HG03442 (cell line): Measurements from ENCODE around the gene ZSWIM3.
A peak's percentile ranks its signal among the peaks of the same experiment; 100 is the strongest.
"Not testable (repeated sequence)": the region's sequence is repeated elsewhere in the genome, so short reads cannot be mapped to it uniquely, and the experiment has no call there.

Experiments
- ATAC-seq: cut with Tn5 transposase; IDR thresholded peaks from one replicate; pipeline ENCODE4 v1.9.1; 2021; ENCODE audit warnings: mild to moderate bottlenecking, moderate library complexity; ENCODE audit not compliant: unreplicated experiment

The ZSWIM3 gene

GRCh38 chr20:45857114-45857881 lies at the start of gene ZSWIM3, which contains the start of gene ACOT8:
ZSWIM3 (plus strand) TSS chr20:45857614; CDS start chr20:45857826, 212 bp downstream.
ACOT8 (minus strand) TSS chr20:45857392; CDS start chr20:45857315, 77 bp downstream.
- ATAC-seq = peak; percentile 96

- ATAC-seq = no peak
These were observed 47.0 kb upstream of the ZSWIM3 start for GRCh38 chr20:45810191-45810970.

- ATAC-seq = peak; percentile 98
These were observed 45.0 kb upstream of the ZSWIM3 start, which contains the start of gene UBE2C for GRCh38 chr20:45812157-45813005. UBE2C (plus strand) TSS chr20:45812644; CDS start chr20:45812696, 52 bp downstream.

DNA sequence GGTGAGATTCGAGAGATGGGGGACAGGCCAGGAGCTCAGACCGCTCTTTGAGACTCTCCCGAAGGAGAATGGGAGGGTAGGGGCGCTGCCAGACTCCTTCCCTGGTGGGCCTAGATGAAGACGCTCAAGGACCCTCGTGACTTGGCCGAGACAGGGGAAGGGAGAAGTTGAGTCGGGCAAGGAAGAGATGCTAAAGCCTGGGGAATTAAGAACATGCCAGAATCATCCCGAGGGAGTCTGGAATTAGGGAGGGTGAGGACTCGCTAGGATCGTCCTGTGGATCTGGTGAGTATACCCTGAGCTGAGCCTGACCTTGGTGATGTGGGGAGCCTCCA lies 44.4 kb upstream of the ZSWIM3 start:
- ATAC-seq = no peak

- ATAC-seq = no peak
These were observed 43.9 kb upstream of the ZSWIM3 start for GRCh38 chr20:45813489-45813888.

DNA sequence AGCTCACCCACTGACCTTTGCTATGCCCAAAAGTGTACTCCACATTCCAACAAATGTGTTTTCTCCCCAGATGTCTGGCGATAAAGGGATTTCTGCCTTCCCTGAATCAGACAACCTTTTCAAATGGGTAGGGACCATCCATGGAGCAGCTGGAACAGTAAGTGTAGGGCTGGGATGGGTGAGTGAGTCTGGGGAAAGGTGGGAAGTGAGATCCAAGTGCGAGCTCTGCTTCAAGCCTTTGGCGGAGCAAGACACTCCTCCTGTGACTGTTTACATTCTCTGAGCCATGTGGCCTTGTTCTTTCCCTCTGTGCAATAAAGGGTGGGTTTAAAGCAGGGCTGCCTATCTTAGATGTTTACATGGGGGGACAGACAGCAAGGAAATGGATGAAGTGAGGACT lies 43.1 kb upstream of the ZSWIM3 start:
- no peak for ATAC-seq

GRCh38 chr20:45816951-45817350 lies 40.5 kb upstream of the ZSWIM3 start:
- ATAC-seq = no peak

DNA sequence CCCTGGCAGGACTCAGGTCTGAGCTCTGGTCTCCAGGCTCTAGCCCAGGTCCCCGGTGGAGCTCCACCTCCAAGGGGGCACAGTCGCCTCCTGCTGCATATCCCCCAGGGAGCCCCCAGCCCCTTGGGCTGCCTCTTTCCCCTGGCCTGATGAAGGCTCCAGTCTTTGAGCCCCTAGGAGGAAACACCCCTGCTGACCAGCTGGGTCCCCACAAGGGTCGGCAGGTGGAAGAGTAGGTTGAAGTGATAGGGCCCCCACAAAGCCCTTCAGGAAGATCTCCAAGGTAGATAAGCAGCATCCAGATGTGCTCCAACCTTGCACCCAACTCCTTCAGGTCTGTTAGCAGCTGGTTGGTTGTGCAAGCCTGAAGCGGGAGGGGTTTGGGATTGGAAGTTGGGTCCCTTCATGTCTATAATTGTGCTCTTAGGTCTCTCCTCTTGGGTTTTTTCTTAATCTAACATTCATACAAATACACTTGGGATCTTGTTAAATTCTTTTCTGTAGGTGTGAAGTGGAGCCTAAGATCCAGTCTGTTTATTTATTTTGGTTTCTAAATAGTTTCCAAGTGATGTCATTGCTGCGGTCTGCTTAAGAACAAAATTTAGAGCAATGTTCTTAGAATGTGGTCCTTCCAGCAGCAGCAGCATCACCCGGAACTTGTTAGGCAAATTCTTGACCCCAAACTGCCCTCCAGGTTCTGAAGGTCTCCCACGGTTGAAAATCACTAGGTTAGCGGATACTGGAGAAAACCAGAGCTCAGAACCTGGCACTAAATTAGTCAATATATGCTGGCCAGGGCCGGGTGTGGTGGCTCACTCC lies 39.8 kb upstream of the ZSWIM3 start:
- ATAC-seq = no peak

DNA sequence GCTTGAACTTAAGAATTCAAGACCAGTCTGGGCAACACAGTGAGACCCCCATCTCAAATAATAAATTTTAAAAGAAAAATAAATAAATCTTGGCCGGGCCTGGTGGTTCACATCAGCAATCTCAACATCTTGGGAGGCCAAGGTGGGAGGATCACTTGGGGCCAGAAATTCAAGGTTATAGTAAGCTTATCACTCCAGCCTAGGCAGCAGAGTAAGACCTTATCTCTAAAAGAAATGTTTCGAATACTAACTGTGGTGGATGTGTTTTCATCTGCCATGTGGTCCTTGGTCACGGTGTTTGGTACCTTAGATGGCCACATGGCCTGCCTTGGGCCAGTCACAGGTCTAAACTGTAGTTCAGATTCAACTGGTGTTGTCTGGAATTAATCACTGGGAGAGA lies 39.2 kb upstream of the ZSWIM3 start:
- ATAC-seq = no peak

DNA sequence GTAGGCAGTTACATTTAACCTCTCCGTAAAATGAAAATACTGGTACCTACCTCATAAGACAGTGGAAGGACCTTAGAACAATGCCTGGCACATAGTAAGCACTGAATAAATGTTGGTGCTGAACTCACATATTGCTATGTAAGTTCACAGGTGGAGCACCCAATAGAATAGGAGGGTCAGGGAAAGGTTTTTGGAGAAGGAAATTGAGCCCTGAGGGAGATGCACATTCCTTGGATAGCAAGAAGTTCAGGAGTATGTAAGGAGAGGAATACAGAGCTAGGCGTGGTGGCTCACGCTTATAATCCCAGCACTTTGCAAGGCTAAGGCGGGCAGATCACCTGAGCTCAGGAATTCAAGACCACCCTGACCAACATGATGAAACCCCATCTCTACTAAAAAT lies 37.9 kb upstream of the ZSWIM3 start:
- no peak for ATAC-seq

GRCh38 chr20:45821947-45822346 lies 35.5 kb upstream of the ZSWIM3 start:
- no peak for ATAC-seq

DNA sequence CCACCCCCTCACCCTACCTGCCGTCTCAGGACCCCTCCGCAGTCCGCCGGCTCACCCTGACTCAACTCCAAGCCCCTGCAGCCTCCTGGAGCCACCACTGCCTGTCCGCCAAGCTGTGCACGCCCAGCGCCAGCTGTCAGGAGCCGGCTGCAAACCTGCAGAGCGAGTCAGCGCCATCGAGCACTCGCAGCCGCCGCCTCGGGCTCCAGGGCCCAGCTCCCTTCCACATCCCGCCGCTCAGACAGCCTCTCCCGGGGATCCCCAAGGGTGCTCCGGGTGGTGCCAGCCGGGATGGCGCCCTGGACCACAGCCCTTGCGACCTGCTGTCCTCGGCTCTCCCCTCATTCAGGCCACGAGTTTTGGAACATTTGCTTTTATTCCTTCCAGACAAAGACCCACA lies 34.6 kb upstream of the ZSWIM3 start:
- ATAC-seq = no peak

- ATAC-seq = no peak
These were observed 33.2 kb upstream of the ZSWIM3 start for GRCh38 chr20:45823949-45824835.

DNA sequence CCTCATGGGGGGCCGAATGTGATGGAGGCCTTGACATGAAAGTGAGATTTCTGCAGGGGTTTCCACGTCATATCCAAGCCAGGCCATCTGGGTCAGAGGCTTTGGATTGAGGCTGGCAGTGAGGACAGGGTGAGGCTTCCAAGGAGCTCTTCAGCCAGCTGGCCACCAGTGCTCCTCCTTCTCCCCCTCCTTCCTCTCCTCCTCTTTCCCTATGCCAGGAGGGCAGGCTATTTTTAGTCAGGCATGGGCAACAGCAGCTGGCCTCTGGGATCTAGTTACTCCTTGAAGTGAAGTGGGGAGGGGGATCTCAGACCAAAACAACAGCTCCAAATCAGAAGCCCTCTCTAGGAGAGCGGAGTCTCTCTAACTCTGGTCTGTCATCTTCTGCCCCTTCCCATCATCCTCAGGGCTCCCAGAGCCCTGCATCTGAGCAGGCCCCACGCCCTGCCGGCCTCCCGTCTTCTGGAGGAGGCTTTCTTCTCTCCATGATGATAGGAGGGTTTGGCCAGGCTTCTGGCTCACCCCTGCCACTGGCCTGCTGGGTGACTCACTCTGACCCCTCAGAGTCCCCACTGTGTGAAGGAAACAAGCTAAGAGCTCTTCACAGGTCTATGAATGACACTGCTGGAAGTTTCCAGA lies 30.9 kb upstream of the ZSWIM3 start:
- no peak for ATAC-seq

DNA sequence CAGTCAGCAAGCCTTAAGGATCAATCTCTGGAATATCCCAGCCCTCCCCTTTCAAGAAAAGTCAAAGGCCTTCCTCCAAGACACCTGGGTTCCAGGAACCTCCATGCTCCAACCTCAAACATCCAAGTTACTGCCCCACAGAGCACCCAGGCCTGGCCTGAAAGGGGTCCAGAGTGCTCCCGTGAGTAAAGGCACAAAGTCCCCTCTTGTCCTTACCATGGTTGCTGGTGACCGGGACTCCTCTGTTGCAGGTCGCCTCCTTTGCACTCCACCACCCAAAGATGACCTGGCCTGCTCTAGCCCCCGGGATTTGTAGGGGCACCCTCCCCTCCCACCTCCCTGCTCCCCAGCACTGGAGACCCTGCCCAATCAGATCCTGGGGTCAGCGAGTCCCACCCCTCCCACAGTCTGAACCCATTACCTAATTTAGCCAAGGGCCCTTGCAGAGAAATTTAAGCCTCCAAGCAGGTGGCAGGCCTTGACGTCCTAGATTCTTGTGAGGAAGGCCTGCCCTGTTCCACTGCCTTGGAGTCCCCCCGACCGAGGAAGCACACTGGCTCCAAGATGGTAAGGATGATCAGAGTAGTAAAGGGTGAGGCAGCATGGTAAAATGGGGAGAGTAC lies 30.3 kb upstream of the ZSWIM3 start, which contains the start of gene TNNC2:
Gene TNNC2 (minus strand): TSS at position 283 of the 623 bp plus-strand sequence. CDS start 64 bp downstream, at position 219.
- ATAC-seq = no peak

GRCh38 chr20:45827712-45828111 lies 29.7 kb upstream of the ZSWIM3 start:
- no peak for ATAC-seq

DNA sequence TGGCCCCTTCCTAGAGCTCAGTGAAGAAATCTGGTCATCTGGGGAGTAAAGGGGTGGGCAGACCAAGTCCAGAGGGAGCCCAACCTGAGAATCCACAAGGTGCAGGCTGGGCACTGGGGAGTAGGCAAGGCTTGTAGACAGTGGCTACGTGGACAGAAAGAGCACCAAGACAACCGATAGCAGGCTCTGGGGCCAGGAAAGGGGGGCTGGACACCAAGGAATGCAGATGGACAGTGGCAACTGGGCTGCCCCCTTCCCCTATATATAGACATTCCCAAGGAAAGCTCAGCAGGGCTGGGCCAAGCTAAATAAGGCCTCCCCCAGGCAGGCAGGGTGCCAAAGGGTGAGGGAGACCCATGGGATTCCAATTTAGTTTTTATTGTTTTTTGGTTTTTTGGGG lies 28.8 kb upstream of the ZSWIM3 start:
- no peak for ATAC-seq

GRCh38 chr20:45829673-45830106 lies 27.7 kb upstream of the ZSWIM3 start:
- not testable (repeated sequence) for ATAC-seq
